Prostate gland (tissue), 2 donors: ENCODE data around the gene DTNB. TPM values are rescaled to one million over a fixed set of nuclear protein-coding genes. Genes with fewer than 3 reads are reported as not detected.

Experiments
- DNase-seq: peaks from one replicate; pipeline ENCODE4 v3.0.0-alpha.2; 2019; ENCODE audit warnings: low spot score
- H3K27ac ChIP-seq, 2 donors: fragments of 200-600 bp; sonication (generic); 2 replicates each; pipeline ENCODE4 v1.5.1; 2017 to 2019
- H3K27me3 ChIP-seq: fragments of 200-600 bp; sonication (generic); replicated peaks from 2 replicates; pipeline ENCODE4 v1.5.1; 2019; ENCODE audit not compliant: insufficient read depth
- H3K36me3 ChIP-seq, 2 donors: fragments of 200-600 bp; sonication (generic); 1 replicate in 1 of 2; 2 replicates in 1 of 2; pipeline versions ENCODE4 v1.5.1 to v1.8.1; 2017 to 2019
- H3K4me1 ChIP-seq: fragments of 200-600 bp; sonication (generic); replicated peaks from 2 replicates; pipeline ENCODE4 v1.5.1; 2019
- H3K4me3 ChIP-seq, 2 donors: fragments of 200-600 bp; sonication (generic); 2 replicates each; pipeline ENCODE4 v1.5.1; 2017 to 2019
- H3K9me3 ChIP-seq: fragments of 200-600 bp; sonication (generic); 2 replicates; pipeline ENCODE4 v1.5.1; 2017
- CTCF ChIP-seq, 4 experiments: fragments of 200-600 bp in 2 of 4; fragments of 450-650 bp in 2 of 4; sonication (generic) in 2 of 4; IDR thresholded peaks; 1 replicate in 3 of 4; 2 replicates in 1 of 4; pipeline ENCODE4 v1.5.1; 2016 to 2019; ENCODE audit warnings: antibody characterized with exemption in 4 of 4, mild to moderate bottlenecking in 2 of 4, moderate library complexity in 2 of 4
- POLR2A ChIP-seq: fragments of 450-650 bp; IDR thresholded peaks from one replicate; pipeline ENCODE4 v1.6.1; 2016; ENCODE audit warnings: antibody characterized with exemption, mild to moderate bottlenecking
- POLR2AphosphoS5 ChIP-seq: sonication (generic); formaldehyde crosslinking; IDR thresholded peaks from one replicate; pipeline ENCODE4 v1.6.1; 2017; ENCODE audit warnings: antibody characterized with exemption
- WGBS: methylation state at CpG from one replicate; pipeline ENCODE4 v1.1.5; 2018; 5-methylcytosine and 5-hydroxymethylcytosine counted together
- intact Hi-C: fragments of 100-400 bp; cut with DNase I; formaldehyde crosslinking; loops from one replicate; pipeline ENCODE4 v1.14.2; 2022
- total RNA-seq, 2 donors: library from RNA; depleted of rRNA; stranded (reverse); fragments of >200 nt; gene quantifications; one replicate each; pipeline ENCODE4 v1.1.0, GENCODE V29; 2016

DTNB gene
- total RNA-seq, 2 donors from 2014 or later, result 47.0 to 61.9 TPM

- Histone ChIP-seq H3K4me3 (no peak overlapping the region), H3K9me3 (no peaks in the 10 kb centered on the region), H3K4me1 (peaks cover 4% of the 10 kb centered on the region), H3K27ac (no peak overlapping the region), H3K36me3 (no peaks in the 10 kb centered on the region), H3K27me3 (no peaks in the 10 kb centered on the region)
- no peak for TF ChIP-seq POLR2AphosphoS5
- no peak for TF ChIP-seq POLR2A
- no peak for TF ChIP-seq CTCF (IDR thresholded peaks at IDR 0.05)
- WGBS, result 88% methylated on average over 6 of the region's 6 CpGs
- intact Hi-C loops, result no loop called here
- DNase-seq, result no peak
These were observed 293.8 kb downstream of the DTNB start for GRCh38 chr2:25379535-25379934.

- Histone ChIP-seq H3K27ac (no peak overlapping the region), H3K4me1 (peaks cover 4% of the 10 kb centered on the region), H3K9me3 (no peaks in the 10 kb centered on the region), H3K27me3 (no peaks in the 10 kb centered on the region), H3K36me3 (no peaks in the 10 kb centered on the region), H3K4me3 (no peak overlapping the region)
- intact Hi-C loops, result no loop called here
- DNase-seq, result no peak
- 71% methylated on average over 10 of the region's 10 CpGs for WGBS
- TF ChIP-seq POLR2A (no peak), POLR2AphosphoS5 (no peak), CTCF (IDR thresholded peaks at IDR 0.05) (no peak)
These were observed 294.5 kb downstream of the DTNB start for GRCh38 chr2:25378731-25379490.

GRCh38 chr2:25377822-25378421, 295.5 kb downstream of the DTNB start:
- Histone ChIP-seq H3K27ac (no peak overlapping the region), H3K27me3 (no peaks in the 10 kb centered on the region), H3K4me1 (peaks cover 4% of the 10 kb centered on the region), H3K9me3 (no peaks in the 10 kb centered on the region), H3K36me3 (no peaks in the 10 kb centered on the region), H3K4me3 (no peak overlapping the region)
- no peak for DNase-seq
- intact Hi-C loops, result no loop called here
- 80% methylated on average over 22 of the region's 22 CpGs for WGBS
- TF ChIP-seq CTCF (IDR thresholded peaks at IDR 0.05) (no peak), POLR2A (no peak), POLR2AphosphoS5 (no peak)

GRCh38 chr2:25376750-25377621, 296.4 kb downstream of the DTNB start:
- WGBS, result 11% methylated on average over 52 of the region's 52 CpGs
- Histone ChIP-seq H3K36me3 (no peaks in the 10 kb centered on the region), H3K4me1 (peaks cover 4% of the 10 kb centered on the region), H3K9me3 (no peaks in the 10 kb centered on the region), H3K4me3 (peak overlapping the region; percentile 9 to 13), H3K27ac (no peak overlapping the region), H3K27me3 (no peaks in the 10 kb centered on the region)
- TF ChIP-seq CTCF (IDR thresholded peaks at IDR 0.05) (peak; percentile 90 to 94 (median 91)), POLR2AphosphoS5 (peak; percentile 61), POLR2A (no peak)
- intact Hi-C loops, result no loop called here
- peak; percentile 76 for DNase-seq
